Measurements from ENCODE around the gene SPINK2. TPM values are rescaled to one million over a fixed set of nuclear protein-coding genes. Genes with fewer than 3 reads are reported as not detected.
A peak's percentile ranks its signal among the peaks of the same experiment; 100 is the strongest.

SPINK2 gene
- polyA plus RNA-seq (2011; rRNA removed) (not detected in 2 replicates), polyA minus RNA-seq (2011; rRNA and poly(A)+ RNA removed) (not detected in 2 replicates)

GRCh38 chr4:56821381-56822243 lies at the start of gene SPINK2:
TSS of gene SPINK2 (minus strand) at chr4:56821701. CDS start at chr4:56821662, 39 bp downstream.
- ChIA-PET POLR2A (no interaction called here), CTCF (interaction anchor here (1.0 to 1.7 kb wide), 5 partner anchors 13 to 42 kb away, joined by 3 to 8 read pairs (median 3); no protein-coding TSS in a partner anchor)
- DNase-seq (ENCODE audit: low read depth), result no peak
- Histone ChIP-seq H3K36me3 (ENCODE audit: control insufficient read depth, insufficient read depth, low read length) (no peaks in the 10 kb centered on the region), H3K27me3 (ENCODE audit: control insufficient read depth, insufficient read depth, low read length) (peaks cover 21% of the 10 kb centered on the region), H3K4me3 (ENCODE audit: low read depth, low read length) (peak within 1 kb of the TSS; percentile 17)
- peak; percentile 12; the same call in 1 of the 2 replicates for TF ChIP-seq CTCF (IDR thresholded peaks at IDR 0.05; ENCODE audit: insufficient read depth, low read depth, low read length)

- ChIA-PET CTCF (interaction anchor here (1.0 to 1.2 kb wide), 2 partner anchors 22 to 292 kb away, joined by 3 read pairs; no protein-coding TSS in a partner anchor), POLR2A (no interaction called here)
- DNase-seq (ENCODE audit: low read depth), result peak; percentile 66
- Histone ChIP-seq H3K36me3 (ENCODE audit: control insufficient read depth, insufficient read depth, low read length) (no peaks in the 10 kb centered on the region), H3K27me3 (ENCODE audit: control insufficient read depth, insufficient read depth, low read length) (no peaks in the 10 kb centered on the region), H3K4me3 (ENCODE audit: low read depth, low read length) (no peak overlapping the region)
- no peak for TF ChIP-seq CTCF (IDR thresholded peaks at IDR 0.05; ENCODE audit: insufficient read depth, low read depth, low read length)
Measured at GRCh38 chr4:56870946-56871345, 49.4 kb upstream of the SPINK2 start.

GRCh38 chr4:56863441-56864139 lies 42.1 kb upstream of the SPINK2 start:
- no peak for DNase-seq (ENCODE audit: low read depth)
- H3K4me3 ChIP-seq (ENCODE audit: low read depth, low read length), result no peak overlapping the region
- POLR2A ChIA-PET, result no interaction called here
- CTCF ChIA-PET, result no interaction called here
- TF ChIP-seq CTCF (IDR thresholded peaks at IDR 0.05; ENCODE audit: insufficient read depth, low read depth, low read length), result no peak
- H3K36me3 ChIP-seq (ENCODE audit: control insufficient read depth, insufficient read depth, low read length), result no peaks in the 10 kb centered on the region
- H3K27me3 ChIP-seq (ENCODE audit: control insufficient read depth, insufficient read depth, low read length), result no peaks in the 10 kb centered on the region

GRCh38 chr4:56861360-56861759 lies 39.9 kb upstream of the SPINK2 start:
- H3K4me3 ChIP-seq (ENCODE audit: low read depth, low read length), result no peak overlapping the region
- ChIA-PET POLR2A (no interaction called here), CTCF (interaction anchor here (0.8 to 1.1 kb wide), 2 partner anchors 23 to 39 kb away, joined by 3 read pairs; no protein-coding TSS in a partner anchor)
- no peak for DNase-seq (ENCODE audit: low read depth)
- TF ChIP-seq CTCF (IDR thresholded peaks at IDR 0.05; ENCODE audit: insufficient read depth, low read depth, low read length), result no peak
- H3K27me3 ChIP-seq (ENCODE audit: control insufficient read depth, insufficient read depth, low read length), result no peaks in the 10 kb centered on the region
- H3K36me3 ChIP-seq (ENCODE audit: control insufficient read depth, insufficient read depth, low read length), result no peaks in the 10 kb centered on the region

- POLR2A ChIA-PET, result no interaction called here
- CTCF ChIA-PET, result interaction anchor here (0.6 kb wide), 1 partner anchor 279 kb away, joined by 3 read pairs; no protein-coding TSS in a partner anchor
- Histone ChIP-seq H3K36me3 (ENCODE audit: control insufficient read depth, insufficient read depth, low read length) (no peaks in the 10 kb centered on the region), H3K4me3 (ENCODE audit: low read depth, low read length) (no peak overlapping the region), H3K27me3 (ENCODE audit: control insufficient read depth, insufficient read depth, low read length) (no peaks in the 10 kb centered on the region)
- TF ChIP-seq CTCF (IDR thresholded peaks at IDR 0.05; ENCODE audit: insufficient read depth, low read depth, low read length), result no peak
- no peak for DNase-seq (ENCODE audit: low read depth)
Measured at GRCh38 chr4:56860781-56861180, 39.3 kb upstream of the SPINK2 start.

Measured in BJ (cell line).